GM18526 (cell line): ENCODE results near the gene SLC41A1.

Experiments
- POLR2A ChIP-seq: IDR thresholded peaks from 3 replicates; pipeline ENCODE4 v1.6.1; 2011; ENCODE audit not compliant: insufficient read length; ENCODE audit errors: extremely low read depth

Gene SLC41A1

DNA sequence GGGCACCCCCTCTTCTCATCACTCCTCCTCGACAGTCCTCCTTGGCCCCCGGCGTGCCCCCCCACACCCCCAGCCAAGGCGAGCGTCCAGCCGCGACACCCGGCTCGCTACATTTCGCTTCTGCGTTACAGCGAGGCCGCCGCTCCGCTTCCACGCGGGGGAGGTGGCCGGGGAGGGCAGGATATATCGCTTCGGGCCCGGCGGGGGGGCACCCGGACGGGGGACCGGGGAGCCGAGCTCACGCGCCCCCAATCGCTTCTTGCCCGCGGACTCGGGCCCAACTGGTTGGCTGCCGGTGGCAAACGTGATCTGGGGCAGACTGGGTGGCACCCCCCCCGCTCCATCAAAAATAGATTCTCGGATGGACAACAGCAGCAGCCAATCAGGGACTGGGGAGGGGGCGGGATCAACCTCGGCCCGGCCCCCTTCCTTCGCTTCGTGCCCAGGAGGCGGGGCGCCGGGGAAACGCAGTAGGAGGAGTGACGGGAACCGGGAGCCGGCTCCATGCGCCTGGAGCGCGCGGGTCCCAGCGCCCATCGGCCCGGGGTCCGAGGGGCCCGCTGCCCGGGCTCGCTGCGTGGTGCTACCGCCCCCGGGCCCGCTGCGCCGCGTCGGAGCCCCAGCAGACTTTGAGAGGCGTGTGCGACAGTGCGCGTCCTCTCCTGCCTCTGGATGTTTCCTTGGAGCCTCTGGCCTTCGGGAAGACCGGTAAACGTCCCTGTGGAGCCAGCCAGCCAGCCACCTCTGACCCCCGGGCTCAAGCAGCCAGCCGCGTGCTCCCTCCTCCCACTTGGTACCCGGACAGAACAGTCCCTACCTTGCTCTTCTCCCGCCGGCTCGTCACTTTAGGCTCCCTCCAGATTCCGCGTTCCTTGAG is at the start of gene SLC41A1:
SLC41A1 (minus strand) TSS at position 321 of the 877 bp plus-strand sequence. CDS start 2,757 bp downstream, outside the sequence.
- no peak for TF ChIP-seq POLR2A

DNA sequence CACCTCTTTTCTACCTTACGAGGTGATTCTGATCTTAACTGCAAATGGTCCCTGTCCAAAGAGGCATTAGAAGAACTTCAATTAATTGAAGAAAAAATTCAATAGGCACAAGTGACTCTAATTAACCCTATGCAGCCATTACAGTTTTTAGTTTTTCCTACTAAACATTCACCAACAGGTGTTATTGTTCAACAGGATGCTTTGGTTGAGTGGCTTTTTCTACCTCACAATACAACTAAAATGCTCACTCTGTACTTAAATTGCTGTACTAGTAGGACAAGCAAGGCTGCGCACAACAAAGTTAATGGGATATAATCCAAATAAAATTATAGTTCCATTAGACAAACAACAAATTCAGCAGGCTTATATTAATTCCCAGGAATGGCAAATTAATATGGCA is 48.5 kb upstream of the SLC41A1 start:
- TF ChIP-seq POLR2A, result no peak

DNA sequence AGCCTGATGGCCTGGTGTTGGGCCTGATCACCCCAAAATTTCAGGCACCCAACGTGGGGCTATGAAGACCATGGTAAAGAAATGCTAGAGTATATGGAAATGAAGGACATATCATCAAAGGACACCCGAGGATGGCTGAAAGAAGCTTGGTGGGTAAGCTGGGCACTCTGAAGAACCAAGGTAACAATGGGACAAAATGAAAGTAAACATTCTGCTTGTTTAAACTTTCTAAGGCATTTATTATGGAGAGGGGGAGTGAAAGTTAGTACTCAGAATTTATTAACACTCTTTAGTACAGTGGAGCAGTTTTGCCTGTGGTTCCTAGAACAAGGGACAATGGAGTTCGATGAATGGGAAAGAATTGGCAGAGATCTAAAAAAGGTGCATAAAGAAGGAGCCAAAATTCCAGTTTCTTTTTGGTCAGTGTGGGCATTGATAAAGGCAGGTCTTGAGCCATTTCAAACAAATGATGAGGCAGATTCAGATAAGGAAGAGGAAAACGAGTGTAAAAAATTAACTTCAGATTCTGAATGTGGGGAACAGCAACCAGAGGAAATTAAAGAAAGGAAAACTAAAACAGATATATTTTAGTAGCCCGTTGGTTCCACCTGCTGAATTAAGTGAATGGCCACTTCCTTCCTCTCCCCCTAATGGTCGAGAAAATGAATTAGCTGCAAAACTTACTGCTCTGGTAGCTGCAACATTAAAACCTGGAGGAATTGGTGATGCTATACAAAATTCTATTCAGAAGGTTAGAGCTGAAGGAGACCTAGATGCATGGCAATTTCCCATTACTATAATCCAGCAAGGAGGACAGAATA is 45.4 kb upstream of the SLC41A1 start:
- no peak for TF ChIP-seq POLR2A

DNA sequence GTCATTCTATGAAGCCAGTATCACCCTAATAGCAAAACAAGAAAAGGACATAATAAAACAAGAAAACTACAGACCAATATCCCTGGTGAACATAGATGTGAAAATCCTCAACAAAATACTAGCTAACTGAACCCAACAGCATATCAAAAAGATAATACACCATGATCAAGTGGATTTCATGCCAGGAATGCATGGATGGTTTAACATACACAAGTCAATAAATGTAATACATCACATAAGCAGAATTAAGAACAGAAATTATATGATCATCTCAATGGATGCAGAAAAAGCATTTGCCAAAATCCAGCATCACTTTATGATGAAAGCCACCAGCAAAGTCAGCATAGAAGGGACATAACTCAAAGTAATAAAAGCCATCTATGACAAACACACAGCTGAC is 43.4 kb upstream of the SLC41A1 start:
- TF ChIP-seq POLR2A, result no peak

DNA sequence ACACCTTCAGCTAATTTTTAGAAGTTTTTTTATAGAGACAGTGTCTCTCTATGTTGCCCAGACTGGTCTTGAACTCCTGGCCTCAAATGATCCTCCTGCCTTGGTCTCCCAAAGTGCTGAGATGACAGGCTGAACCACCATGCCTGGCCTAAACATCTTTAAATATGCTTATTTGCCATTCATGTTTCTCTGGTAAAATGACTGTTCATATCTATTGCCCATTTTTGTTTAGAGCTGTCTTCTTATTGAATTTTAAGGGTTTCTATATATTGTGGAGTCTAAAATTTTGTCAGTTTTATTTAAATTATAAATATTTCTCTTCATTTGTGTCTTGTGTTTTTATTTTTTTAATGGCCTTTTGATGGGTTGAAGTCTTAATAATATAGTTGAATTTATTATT is 40.0 kb upstream of the SLC41A1 start:
- no peak for TF ChIP-seq POLR2A

DNA sequence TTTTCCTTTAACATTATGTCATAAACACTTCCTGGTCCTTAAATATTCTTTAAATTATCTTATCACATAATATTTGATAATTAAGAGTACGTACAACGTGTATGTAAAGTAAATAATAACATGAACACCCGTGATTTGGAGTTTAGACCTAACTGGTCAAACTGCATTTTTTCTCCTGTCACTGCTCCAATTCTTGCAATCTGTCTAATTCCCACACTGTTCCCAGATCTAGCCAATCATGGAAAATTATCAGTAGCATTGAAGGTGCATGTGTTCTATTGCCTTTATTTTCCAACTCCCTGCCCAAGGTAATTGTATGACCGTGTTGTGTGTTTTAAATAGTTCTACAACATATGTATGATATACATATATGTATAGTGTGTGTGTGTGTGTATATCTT is 39.0 kb upstream of the SLC41A1 start:
- TF ChIP-seq POLR2A, result no peak

DNA sequence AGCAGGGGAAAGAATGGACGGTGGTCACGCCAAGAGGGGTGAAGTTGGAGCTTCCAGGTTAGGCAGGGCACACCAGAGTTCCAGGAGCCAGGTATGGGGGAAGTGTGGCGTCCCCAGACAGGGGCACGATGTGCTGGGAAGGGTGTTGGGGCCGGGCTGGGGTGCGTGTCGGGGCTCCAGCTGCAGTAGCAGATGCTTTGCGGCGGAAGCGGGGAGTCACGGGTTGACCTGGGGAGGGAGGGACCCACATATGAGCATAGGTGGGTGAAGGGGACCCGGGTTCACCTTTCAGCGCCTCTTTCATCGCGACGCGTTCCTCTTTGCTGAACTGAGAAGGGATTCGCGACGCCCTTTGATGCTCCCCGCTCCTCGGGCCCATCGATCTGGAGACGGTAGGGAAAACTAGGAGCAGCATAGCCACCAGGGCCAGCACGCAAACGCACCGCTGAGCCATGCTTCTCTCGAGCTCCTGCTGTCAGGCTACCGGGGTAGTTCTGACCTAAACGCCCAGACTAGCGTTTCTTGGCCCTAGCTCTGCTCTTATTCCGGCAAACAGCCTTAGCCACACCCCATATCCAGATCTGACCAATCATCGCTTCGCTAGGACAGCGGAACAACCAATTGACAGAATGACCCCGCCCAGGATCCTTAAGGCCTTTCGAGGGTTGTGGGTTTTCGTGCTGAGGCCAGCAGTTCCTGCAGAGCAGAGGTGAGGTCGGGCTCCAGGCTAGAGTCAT is 36.8 kb upstream of the SLC41A1 start, which contains the start of gene PM20D1:
PM20D1 (minus strand) TSS at position 514 of the 737 bp plus-strand sequence; CDS start at position 454, 60 bp downstream.
- no peak for TF ChIP-seq POLR2A

DNA sequence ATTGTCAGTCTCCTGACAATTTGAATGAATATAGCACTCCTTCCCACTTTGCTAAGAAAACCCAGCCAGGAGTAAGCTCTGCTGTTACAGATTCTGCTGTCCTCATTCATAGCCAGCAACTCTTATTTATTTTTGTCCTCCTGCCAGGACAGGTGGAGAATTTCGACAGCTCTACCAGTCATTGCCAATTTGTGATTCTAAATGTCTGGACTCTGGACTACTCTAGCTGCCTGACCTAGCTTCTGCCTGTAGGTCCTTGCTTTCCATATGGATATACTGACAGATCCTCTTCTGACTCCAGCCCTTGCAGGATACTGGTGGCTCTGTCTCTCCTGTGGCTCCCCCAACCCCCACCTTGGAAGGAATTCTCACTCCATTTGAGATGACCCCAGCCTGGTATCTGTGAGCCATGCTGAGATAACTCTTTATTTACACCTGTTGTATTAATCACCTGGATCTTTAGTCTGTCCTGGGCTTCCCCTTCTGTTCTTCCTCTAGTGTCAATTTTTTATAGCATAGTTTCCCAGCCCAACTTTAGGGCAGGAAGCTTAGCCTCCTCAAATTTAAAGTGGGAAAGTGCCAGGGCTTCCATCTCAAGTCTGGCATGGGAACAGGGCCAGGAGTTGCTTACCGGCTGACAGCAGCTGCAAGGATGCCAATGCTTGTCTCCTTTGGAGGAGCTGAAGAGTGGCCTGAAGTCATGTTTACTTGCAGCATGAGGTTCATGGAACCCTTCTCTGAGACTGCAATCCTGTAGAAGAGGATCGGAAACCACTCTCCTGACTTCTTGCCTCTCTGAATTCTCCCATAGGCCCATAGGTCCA is 30.2 kb upstream of the SLC41A1 start:
- no peak for TF ChIP-seq POLR2A

DNA sequence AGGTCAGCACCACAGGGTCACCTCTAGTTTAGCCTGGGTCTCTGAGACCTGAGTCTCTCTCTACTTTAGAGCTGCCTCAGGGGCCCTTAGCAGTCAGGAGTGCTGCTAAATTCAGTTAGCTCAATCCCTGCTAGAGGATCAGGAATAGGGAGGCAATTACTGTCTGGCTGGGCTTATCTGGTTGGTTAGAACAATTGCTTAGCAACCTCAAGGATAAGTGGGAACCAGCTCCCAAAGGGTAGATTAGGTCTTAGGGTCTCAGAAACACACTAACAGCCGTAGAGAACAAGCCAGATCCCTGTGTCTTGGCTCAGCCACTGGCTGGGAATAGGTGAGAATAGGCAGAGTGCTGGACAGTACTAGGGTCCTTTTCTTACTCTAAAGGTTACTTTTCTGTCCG is 29.2 kb upstream of the SLC41A1 start:
- TF ChIP-seq POLR2A, result no peak

DNA sequence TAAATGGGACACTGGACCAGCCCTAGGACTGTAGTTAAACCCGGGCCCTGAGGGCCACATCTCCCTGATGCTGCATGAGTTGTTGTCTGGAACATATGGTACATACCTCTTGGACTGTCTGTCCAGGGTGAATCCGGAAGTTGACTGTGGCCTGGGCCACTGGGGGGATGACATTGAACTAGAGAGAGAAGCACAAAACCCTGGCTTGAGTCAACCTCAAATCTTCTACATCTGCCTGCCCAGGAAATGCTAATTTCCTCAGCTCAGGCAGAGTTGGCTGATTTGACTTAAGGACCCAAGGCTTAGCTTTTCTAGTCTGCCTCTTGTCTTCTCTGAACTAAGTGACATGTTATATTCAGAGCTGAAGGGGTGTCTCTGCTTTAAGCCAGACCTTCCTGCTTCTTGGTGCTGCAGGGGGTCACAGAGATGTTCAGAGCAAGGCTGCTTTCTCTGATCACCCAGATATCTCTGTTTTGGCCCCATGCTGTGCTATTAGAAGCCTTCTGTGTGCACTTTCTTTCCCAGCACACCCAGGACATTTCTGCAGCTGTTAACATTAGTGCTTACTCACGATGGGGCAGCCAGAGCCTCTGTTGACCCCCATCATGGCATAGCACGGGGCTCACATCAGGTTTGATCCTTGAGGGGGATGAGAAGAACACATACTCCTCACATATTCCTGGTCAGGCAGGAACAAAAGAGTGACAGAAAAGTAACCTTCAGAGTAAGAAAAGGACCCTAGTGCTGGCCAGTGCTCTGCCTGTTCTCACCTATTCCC is 27.3 kb upstream of the SLC41A1 start:
- no peak for TF ChIP-seq POLR2A

DNA sequence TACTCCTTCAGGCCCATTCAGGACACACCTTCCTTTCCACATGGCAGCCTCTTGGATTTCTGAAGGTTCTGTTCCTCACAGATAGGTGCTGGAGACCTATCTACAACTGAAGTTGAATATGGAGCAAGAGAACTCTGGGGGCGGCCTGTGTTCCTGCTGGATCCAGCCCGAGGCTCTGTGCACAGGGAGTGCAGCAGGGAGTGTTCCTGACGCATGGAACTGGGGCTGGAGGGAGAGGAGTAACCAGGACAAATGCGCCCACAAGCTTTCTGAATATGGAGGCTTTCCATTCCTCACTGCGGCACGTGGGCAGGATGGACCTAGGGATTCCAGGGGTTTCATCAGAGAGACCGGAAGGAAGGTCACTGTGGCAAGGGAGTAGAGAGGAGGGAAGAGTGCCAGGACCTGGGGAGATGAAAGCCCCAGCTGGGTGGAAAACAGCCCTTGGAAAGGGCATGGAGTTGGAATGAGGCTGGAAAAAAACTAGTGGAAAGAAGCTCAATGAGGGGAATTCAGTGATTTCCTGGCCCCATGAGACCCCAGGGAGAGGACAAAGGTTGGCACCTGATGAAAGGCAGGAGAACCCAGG is 24.5 kb upstream of the SLC41A1 start:
- TF ChIP-seq POLR2A, result no peak

DNA sequence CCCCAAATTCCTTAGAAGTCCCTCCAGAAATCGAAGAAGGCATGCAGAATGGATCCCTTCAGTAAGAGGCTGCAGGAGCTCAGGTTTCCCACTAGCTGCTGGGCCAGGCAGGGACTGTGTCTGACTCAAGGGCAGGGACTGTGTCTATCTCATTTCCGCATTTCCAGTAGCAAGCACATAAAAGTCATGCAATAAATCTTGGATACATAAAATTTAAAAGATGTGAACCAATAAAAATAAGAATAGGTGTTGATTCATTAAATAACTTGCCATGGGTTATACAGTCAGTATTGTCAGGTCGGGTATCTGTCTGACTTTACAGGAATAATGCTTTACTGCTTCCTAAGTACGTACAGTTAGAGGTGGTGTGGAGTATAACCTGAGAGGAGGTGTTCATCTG is 21.8 kb upstream of the SLC41A1 start:
- TF ChIP-seq POLR2A, result no peak

DNA sequence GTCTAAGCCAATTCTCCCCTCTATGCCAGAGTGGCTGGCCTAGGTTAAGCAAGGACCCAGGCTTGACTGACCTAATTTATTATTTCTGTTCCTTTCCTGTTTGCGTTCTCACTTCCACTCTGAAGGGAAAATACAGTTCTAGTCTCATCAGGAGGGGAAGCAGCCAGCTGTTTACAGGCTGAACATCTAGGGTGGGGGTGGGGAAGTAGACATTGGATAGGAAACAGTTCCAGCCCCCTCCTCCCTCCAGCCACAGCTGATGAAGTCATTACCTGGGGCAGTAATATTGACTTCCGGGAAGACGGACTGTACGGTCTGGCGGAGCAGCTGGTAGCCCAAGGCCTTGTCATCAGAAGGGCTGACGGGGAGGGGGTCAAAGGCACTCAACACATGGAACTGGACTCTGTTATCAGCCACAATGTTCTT is 19.3 kb upstream of the SLC41A1 start:
- no peak for TF ChIP-seq POLR2A
